Endodermal cell (in vitro differentiated cells): ENCODE measurements around the gene ARID2. TPM values are rescaled to one million over a fixed set of nuclear protein-coding genes. Genes with fewer than 3 reads are reported as not detected.

Source experiments
- DNase-seq: peaks from one replicate; pipeline ENCODE4 v3.0.0-alpha.2; 2017
- H3K27ac ChIP-seq: 2 replicates; pipeline ENCODE4 v1.5.1; 2013; ENCODE audit warnings: mild to moderate bottlenecking, low read depth, low read length, moderate library complexity
- H3K27me3 ChIP-seq: 2 replicates; pipeline ENCODE4 v1.6.1; 2013; ENCODE audit warnings: mild to moderate bottlenecking, low read length, moderate library complexity; ENCODE audit not compliant: insufficient read depth, control insufficient read depth, poor library complexity, severe bottlenecking
- H3K36me3 ChIP-seq: 2 replicates; pipeline ENCODE4 v1.7.0; 2013; ENCODE audit warnings: mild to moderate bottlenecking, low read length, moderate library complexity; ENCODE audit not compliant: control insufficient read depth, insufficient read depth
- H3K4me1 ChIP-seq: one replicate; pipeline ENCODE4 v1.7.0; 2013; ENCODE audit warnings: low read length; ENCODE audit not compliant: control insufficient read depth, insufficient read depth
- H3K4me3 ChIP-seq: 2 replicates; pipeline ENCODE4 v1.5.1; 2013; ENCODE audit warnings: mild to moderate bottlenecking, low read length, moderate library complexity
- H3K9ac ChIP-seq: 2 replicates; pipeline ENCODE4 v1.6.1; 2013; ENCODE audit warnings: mild to moderate bottlenecking, low read length, moderate library complexity; ENCODE audit not compliant: poor library complexity, severe bottlenecking; ENCODE audit errors: extremely low read depth
- H3K9me3 ChIP-seq: 2 replicates; pipeline ENCODE4 v1.6.1; 2013; ENCODE audit warnings: mild to moderate bottlenecking, low read length, moderate library complexity; ENCODE audit not compliant: control insufficient read depth
- H3K27ac Mint-ChIP-seq: 2 replicates; pipeline ENCODE4 v1.8.0; 2020; ENCODE audit warnings: mixed read lengths
- H3K27me3 Mint-ChIP-seq: 2 replicates; pipeline ENCODE4 v1.8.0; 2021; ENCODE audit warnings: mild to moderate bottlenecking, mixed read lengths; ENCODE audit not compliant: insufficient read depth
- H3K36me3 Mint-ChIP-seq: 2 replicates; pipeline ENCODE4 v1.8.0; 2020; ENCODE audit warnings: low read depth, mixed read lengths
- H3K4me1 Mint-ChIP-seq: 2 replicates; pipeline ENCODE4 v1.8.0; 2020; ENCODE audit warnings: mixed read lengths
- H3K4me3 Mint-ChIP-seq: 2 replicates; pipeline ENCODE4 v1.8.0; 2020; ENCODE audit warnings: mild to moderate bottlenecking, moderate library complexity, mixed read lengths
- H3K9me3 Mint-ChIP-seq: 2 replicates; pipeline ENCODE4 v1.8.0; 2020; ENCODE audit warnings: mild to moderate bottlenecking, mixed read lengths
- CTCF ChIP-seq: fragments of 200-600 bp; sonication (generic); conservative IDR thresholded peaks from 2 replicates; pipeline ENCODE4 v1.5.0; 2021; ENCODE audit warnings: antibody characterized with exemption, mild to moderate bottlenecking
- WGBS, 2 experiments: methylation state at CpG; one replicate each; pipeline versions ENCODE4 v1.1.5 to v1.1.7; 2013; ENCODE audit warnings: missing lambda C conversion rate in 2 of 2, mixed read lengths in 1 of 2; ENCODE audit not compliant: insufficient coverage in 1 of 2, insufficient read length in 1 of 2; 5-methylcytosine and 5-hydroxymethylcytosine counted together
- total RNA-seq, 2 donors: library from RNA; stranded (reverse); fragmentation: NEBNext Ultra II Directional in 1 of 2; extraction: Animal tissue kit (Norgen Biotek cat#: 25700) in 1 of 2; gene quantifications; 2 replicates in 1 of 2; 3 replicates in 1 of 2; pipeline ENCODE4 v1.2.1, GENCODE V29; 2021

ARID2 gene
- total RNA-seq, 2 donors from 2014 or later = 54.0 to 58.1 TPM

GRCh38 chr12:45863332-45863731 is 133.8 kb downstream of the ARID2 start:
- Histone ChIP-seq H3K4me1 (no peaks in the 10 kb centered on the region), H3K4me3 (no peak overlapping the region), H3K9ac (no peak overlapping the region), H3K9me3 (no peaks in the 10 kb centered on the region), H3K27ac (no peak overlapping the region), H3K27me3 (no peaks in the 10 kb centered on the region), H3K36me3 (peaks cover 36% of the 10 kb centered on the region)
- 90 to 100% methylated on average over 1 to 2 of the region's 2 CpGs for WGBS, 2 experiments
- no peak overlapping the region for H3K27ac Mint-ChIP-seq
- H3K36me3 Mint-ChIP-seq = peaks cover 33% of the 10 kb centered on the region
- no peak overlapping the region for H3K4me3 Mint-ChIP-seq
- no peaks in the 10 kb centered on the region for H3K9me3 Mint-ChIP-seq
- no peak for DNase-seq
- no peak for TF ChIP-seq CTCF
- peaks cover 13% of the 10 kb centered on the region for H3K4me1 Mint-ChIP-seq
- no peaks in the 10 kb centered on the region for H3K27me3 Mint-ChIP-seq

- no CpG with 5 or more reads among the region's 1 CpG for WGBS, 2 experiments
- Histone ChIP-seq H3K9me3 (no peaks in the 10 kb centered on the region), H3K4me3 (no peak overlapping the region), H3K9ac (no peak overlapping the region), H3K27ac (no peak overlapping the region), H3K36me3 (peaks cover 36% of the 10 kb centered on the region), H3K4me1 (no peaks in the 10 kb centered on the region), H3K27me3 (no peaks in the 10 kb centered on the region)
- Mint-ChIP-seq H3K4me3 (no peak overlapping the region), H3K9me3 (no peaks in the 10 kb centered on the region), H3K4me1 (peaks cover 13% of the 10 kb centered on the region), H3K27ac (no peak overlapping the region), H3K36me3 (peaks cover 50% of the 10 kb centered on the region), H3K27me3 (no peaks in the 10 kb centered on the region)
- DNase-seq = no peak
- TF ChIP-seq CTCF = no peak
These were observed 136.8 kb downstream of the ARID2 start for GRCh38 chr12:45866299-45866698.

- Mint-ChIP-seq H3K27ac (no peak overlapping the region), H3K4me1 (no peaks in the 10 kb centered on the region), H3K36me3 (peaks cover 75% of the 10 kb centered on the region), H3K4me3 (no peak overlapping the region), H3K27me3 (no peaks in the 10 kb centered on the region), H3K9me3 (peaks cover 12% of the 10 kb centered on the region)
- WGBS, 2 experiments = 90 to 100% methylated on average over 1 to 4 of the region's 7 CpGs
- Histone ChIP-seq H3K27ac (no peak overlapping the region), H3K4me1 (no peaks in the 10 kb centered on the region), H3K9me3 (peaks cover 20% of the 10 kb centered on the region), H3K9ac (no peak overlapping the region), H3K27me3 (no peaks in the 10 kb centered on the region), H3K4me3 (no peak overlapping the region), H3K36me3 (peaks cover 62% of the 10 kb centered on the region)
- no peak for TF ChIP-seq CTCF
- DNase-seq = no peak
These were observed 142.9 kb downstream of the ARID2 start for GRCh38 chr12:45872446-45872845.
